ENCODE data around the gene CYP27C1.
"Not testable (repeated sequence)": the region's sequence is repeated elsewhere in the genome, so short reads cannot be mapped to it uniquely, and the experiment has no call there.

Gene CYP27C1, protein sequence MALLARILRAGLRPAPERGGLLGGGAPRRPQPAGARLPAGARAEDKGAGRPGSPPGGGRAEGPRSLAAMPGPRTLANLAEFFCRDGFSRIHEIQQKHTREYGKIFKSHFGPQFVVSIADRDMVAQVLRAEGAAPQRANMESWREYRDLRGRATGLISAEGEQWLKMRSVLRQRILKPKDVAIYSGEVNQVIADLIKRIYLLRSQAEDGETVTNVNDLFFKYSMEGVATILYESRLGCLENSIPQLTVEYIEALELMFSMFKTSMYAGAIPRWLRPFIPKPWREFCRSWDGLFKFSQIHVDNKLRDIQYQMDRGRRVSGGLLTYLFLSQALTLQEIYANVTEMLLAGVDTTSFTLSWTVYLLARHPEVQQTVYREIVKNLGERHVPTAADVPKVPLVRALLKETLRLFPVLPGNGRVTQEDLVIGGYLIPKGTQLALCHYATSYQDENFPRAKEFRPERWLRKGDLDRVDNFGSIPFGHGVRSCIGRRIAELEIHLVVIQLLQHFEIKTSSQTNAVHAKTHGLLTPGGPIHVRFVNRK

DNA sequence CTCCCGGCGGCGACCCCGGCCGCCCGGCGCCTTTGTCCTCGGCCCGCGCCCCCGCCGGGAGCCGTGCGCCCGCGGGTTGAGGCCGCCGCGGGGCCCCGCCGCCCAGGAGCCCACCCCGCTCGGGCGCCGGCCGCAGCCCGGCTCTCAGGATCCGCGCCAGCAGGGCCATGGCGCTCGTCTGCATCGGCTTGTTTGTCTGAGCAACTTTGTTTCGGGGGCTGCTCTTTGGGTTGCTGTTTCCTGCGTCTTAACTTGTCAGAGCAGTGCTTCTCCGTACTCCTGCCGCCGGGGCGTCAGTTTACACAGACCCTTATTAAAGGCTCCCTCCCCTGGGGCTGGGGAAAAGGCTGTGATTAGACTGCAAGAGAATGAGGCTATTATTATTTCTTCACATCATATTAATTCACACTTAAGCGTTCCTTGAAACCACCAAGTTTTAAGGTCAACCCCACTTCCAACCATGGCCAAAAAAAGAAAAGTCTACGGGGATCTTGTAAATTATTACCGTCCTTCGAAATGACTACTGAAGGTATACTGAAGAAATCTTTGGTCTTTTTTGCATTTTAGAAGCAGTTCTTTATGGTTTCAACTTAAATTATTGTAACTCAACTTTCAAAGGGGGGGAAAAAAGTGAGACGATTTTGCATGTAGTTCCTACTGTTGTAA, at the start of gene CYP27C1:
TSS of gene CYP27C1 (minus strand) at position 198 of the 666 bp plus-strand sequence. CDS start at position 169, 29 bp downstream.
- no peak for DNase-seq

DNA sequence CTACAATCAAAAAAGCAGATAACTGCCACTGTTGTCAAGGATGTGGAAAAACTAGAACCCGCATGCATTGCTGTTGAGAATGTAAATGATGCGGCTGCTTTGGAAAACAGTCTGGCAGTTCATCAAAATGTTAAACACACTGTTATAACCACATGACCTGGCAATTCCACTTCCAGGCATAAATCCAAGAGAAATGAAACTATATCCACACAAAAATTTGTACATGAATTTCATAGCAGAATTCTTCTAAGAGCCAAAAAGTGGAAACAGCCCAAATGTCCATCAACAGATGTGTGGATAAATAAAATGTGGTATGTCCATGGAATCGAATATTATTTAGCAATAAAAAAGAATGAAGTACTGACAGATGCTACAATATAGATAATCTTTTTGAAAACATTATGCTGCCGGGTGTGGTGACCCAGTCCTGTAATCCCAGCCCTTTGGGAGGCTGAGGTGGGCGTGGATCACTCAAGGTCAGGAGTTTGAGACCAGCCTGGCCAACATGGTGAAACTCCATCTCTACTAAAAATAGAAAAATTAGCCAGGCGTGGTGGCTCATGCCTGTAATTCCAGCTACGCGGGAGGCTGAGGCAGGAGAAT, 41.8 kb upstream of the CYP27C1 start:
- DNase-seq = no peak

DNA sequence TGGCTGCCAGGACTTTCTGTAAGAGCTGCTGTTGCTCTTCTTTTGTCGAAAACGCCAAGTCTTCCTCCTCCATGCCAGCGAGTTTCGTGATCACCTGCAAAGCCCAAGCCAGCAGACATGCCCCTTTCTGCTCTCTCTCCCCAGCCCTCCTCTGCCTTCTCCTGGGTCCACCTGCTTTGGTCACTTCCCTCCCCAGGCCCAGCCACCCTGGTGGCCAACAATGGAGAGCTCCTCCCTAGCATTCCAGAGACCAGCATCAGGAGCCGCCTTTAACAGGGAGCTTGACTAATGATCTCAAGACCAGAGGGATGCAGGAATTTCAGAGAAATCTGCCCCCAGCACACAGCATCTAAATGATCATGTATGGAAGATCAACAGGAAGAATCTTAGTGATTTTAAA, 39.3 kb upstream of the CYP27C1 start:
- no peak for DNase-seq

DNA sequence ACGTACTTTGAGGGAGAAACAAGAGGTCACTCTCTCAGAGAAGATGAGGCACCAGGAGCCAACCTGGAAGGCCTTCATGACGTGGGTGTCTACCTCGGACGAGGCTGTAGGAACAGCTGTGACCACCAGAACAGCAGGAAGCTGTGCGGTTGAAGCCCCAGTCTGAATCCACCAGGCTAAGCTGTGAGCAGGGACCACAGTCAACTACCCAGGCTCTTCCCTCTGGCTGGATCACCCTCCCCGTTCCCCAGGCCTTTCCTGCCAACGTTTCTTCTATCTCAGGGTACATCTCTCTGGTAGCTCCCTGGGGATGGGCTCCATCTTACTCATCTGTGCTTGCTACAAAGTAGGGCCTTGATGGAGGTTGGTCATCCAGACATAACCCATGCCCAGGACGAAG, 36.8 kb upstream of the CYP27C1 start:
- DNase-seq = no peak

DNA sequence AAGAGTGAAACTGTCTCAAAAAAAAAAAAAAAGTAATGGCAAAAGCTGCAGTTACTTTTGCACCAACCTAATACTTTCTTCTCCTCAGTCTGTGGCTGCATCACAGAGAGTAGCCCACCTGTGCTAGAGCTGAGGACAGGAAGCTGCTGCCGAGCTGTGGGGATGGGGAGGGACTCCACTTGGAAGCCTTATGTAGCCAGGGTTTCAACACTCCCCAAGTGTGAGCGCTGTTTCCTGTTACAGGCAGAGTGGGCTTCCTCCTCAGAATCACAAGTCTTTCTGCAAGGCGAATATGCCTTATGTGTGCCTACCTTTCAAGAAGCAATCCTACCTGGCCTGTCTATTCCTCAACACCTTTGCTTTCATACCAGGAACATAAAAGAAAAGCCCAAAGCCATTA, 36.3 kb upstream of the CYP27C1 start:
- DNase-seq = no peak

DNA sequence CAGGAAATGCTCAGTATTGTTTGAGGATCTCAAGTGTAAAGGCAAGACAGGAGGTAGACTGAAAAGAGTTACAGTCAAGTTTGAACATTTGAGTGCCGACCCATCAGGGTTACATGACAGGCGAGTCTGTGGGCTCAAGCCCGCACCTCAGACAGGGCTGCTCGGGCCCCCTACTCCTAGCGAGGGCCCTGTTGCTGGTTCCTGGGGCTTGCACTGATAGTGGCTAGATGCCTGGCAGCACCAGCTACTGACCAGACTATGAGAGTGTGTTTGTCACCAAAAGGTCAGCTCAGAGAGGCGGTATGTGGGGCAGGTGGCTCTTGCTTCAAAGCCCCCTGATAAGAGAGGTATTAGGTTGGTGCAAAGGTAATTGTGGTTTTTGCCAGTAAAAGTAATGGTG, 35.6 kb upstream of the CYP27C1 start:
- no peak for DNase-seq

DNA sequence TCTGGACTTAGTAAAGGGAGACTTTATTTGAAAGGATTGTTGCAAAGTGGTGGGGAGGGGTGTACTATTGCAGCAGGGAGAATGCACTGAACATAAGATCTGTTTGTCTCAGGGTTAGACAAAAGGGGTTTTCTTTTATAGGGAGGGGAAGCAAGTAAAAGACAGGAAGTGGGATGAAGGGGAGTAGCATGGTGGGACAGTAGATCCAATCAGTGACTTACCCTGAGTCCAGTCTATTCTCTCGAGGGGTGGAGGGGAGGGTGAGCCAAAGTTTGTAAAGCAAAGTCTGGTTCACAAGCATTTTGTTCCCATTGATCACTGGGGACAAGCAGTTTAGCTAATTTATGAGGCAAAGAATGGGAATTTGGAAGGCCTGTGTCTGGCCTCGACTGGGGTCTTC, 35.0 kb upstream of the CYP27C1 start:
- no peak for DNase-seq

DNA sequence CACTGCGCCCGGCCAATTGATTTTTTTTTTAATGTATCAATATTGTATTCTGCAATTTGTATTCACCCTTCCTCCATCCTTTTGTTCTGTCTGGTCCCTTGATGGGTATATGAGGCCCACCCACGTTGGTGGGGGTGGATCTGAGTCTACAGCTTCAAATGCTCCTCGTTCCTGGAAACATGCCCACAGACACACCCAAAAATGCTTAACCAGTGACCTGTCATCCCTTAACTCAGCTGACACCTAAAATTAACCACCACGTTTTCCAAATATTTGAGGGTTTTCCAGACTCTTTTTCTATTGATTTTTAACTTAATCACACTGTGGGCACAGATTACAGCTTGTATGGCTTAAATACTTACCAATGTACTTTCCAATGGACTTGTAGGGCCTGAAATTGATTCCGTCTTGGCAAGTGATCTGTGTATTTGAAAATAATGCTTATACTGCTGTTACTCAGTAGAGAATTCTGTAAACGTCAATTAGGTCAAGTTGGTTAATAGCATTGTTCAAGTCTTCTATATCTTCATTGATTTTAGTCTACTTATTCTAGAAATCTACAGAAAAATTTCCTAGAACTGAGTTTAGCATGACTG, 34.4 kb upstream of the CYP27C1 start:
- no peak for DNase-seq

DNA sequence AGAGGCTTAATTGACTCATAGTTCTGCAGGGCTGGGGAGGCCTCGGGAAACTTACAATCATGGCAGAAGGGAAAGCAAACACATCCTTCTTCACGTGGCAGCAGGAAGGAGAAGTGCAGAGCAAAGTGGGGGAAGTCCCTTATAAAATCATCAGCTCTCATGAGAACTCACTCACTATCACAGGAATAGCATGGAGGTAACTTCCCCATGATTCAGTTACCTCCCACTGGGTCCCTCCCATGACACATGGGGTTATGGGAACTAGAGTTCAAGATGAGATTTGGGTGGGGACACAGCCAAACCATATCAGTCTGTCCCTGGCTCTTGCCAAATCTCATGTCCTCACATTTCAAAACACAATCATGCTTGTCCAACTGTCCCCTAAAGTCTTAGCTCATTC, 21.1 kb upstream of the CYP27C1 start:
- DNase-seq = not testable (repeated sequence)

DNA sequence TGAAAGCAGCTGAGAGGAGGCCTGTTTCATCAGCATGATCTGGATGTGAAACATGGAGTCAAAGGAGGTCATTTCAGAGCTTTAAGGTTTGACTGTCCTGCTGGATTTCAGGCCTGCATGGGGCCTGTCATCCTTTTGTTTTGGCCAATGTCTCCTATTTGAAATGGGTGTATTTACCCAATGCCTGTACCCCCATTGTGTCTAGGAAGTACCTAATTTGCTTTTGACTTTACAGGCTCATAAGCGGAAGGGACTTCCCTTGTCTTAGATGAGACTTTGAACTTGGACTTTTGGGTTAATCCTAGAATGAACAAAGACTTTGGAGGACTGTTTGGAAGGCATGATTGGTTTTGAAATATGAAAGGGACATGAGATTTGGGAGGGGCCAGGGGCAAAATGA, 19.3 kb upstream of the CYP27C1 start:
- no peak for DNase-seq

DNA sequence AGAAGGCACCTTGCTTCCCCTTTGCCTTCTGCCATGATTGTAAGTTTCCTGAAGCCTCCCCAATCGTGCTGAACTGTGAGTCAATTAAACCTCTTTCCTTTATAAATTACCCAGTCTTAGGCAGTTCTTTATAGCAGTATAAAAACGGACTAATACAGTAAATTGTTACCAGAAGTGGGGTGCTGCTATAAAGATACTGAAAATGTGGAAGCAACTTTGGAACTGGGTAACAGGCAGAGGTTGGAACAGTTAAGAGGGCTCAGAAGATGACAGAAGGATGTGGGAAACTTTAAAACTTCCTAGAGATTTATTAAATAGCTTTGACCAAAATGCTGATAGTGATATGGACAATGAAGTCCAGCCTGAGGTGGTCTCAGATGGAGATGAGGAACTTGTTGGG, 17.7 kb upstream of the CYP27C1 start:
- not testable (repeated sequence) for DNase-seq

DNA sequence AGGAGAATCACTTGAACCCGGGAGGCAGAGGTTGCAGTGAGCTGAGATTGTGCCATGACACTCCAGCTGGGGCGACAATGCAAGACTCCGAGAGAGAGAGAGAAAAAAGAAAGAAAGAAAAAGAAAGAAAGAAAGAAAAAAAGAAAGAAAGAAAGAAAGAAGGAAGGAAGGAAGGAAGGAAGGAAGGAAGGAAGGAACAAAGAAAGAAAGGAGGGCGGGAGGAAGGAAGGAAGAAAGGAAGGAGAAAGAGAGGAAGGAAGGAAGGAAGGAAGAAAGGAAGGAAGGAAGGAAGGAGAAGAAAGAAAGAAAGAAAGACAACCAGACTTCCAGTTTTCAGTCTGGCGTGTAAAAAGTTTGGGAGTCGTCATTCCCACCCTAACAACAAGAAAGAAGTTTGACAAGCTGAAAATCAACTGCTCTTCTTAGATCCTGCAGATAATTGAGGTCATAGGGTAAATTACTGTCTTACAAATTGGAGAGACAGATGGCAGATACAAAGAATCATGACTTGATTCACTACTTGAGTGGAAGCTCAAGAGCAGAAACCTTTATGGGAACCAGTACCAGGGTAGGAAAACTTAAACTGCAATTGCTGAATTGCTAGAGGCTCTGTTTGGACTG, 15.1 kb upstream of the CYP27C1 start:
- no peak for DNase-seq

DNA sequence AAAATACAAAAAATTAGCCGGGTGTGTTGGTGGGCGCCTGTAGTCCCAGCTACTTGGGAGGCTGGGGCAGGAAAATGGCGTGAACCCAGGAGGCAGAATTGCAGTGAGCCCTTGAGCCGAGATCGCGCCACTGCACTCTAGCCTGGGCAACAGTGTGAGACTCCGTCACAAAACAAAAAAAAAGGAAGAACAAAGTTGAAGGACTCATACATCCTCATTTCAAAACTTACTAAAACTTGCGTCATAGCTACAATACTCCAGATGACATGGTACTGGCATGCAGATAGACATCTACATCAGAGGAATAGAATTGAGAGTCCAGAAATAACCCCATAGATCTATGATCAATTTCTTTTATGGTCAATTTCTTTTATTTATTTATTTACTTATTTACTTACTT, 13.6 kb upstream of the CYP27C1 start:
- no peak for DNase-seq

DNA sequence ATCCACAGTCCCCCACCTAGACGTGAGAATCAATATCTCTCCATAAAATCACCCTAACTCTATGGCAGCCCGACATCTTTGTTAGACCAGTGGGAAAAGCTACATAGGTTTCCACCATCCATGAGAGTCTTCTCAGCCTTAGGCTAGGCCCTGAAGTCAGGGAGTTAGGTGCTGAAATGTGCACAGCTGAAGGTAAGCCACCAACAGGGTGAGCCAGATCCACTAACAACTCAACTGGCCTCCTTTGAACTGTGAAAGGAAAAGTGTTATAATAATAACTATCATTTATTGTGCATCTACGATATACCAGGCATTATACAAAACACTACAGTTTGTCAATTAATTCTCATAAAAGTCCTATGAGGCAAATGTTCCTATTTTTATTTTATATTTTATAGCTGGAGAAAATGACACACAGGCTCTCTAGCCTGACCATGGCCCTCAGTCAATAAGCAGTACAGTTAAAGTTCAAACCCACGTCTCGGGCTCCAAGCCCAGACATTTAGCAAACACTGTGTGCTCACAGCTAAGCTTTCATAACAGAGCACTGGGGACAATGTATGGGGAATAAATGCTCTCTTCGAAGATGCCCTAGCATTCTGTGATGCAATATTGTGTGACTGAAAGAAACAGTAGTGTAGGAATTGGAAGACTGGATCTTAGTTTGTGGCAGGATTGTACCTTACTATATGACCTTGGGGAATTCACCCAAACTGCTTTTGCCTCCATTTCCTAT, 11.2 kb upstream of the CYP27C1 start:
- no peak for DNase-seq

DNA sequence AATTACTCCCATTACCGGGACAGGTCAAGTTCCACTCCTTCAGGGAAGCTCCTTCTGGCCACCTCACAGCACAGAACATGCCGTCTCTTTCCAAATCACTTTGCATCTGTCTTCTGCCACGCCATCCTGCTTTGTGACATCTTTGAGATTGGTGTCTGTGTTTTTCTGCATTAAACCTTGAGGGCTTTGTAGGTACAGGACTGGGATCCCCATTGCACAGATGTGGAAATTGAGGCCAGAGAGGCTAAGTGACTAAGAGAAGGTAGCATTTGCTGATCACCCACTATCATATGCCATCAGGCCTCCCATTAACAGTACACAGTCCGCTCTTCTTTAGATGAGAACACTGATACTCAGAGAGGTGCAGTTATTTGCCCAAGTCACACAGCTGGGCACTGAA, 9.5 kb upstream of the CYP27C1 start:
- no peak for DNase-seq

DNA sequence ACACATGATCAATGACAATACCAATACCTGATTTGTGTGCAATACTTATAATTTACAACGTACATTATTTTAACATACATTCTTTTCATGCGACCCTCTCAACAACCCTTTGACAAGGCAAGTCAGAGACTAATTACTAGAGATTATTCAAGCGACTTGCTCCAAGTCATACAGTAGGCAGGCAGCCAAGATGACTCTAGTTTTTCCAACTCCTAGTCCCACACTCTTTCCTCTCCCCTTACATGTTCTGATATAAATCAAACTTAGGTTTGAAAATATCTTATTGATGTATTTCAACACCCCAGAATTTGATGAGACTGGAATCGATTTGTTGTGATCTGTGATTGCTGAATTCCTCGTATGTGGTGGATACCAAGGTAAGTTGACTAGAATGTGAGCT, 8.0 kb upstream of the CYP27C1 start:
- no peak for DNase-seq

DNA sequence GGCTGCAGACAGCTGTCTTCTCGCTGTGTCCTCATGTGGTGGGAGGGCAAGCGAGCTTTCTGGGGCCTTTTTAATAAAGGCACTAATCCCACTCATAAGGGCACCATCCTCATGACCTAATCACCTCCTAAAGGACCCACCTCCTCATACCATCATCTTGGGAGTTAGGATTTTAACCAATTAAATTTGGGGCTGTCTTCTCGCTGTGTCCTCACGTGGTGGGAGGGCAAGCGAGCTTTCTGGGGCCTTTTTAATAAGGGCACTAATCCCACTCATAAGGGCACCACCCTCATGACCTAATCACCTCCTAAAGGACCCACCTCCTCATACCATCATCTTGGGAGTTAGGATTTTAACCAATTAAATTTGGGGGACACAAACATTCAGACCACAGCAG, 7.2 kb upstream of the CYP27C1 start:
- not testable (repeated sequence) for DNase-seq

DNA sequence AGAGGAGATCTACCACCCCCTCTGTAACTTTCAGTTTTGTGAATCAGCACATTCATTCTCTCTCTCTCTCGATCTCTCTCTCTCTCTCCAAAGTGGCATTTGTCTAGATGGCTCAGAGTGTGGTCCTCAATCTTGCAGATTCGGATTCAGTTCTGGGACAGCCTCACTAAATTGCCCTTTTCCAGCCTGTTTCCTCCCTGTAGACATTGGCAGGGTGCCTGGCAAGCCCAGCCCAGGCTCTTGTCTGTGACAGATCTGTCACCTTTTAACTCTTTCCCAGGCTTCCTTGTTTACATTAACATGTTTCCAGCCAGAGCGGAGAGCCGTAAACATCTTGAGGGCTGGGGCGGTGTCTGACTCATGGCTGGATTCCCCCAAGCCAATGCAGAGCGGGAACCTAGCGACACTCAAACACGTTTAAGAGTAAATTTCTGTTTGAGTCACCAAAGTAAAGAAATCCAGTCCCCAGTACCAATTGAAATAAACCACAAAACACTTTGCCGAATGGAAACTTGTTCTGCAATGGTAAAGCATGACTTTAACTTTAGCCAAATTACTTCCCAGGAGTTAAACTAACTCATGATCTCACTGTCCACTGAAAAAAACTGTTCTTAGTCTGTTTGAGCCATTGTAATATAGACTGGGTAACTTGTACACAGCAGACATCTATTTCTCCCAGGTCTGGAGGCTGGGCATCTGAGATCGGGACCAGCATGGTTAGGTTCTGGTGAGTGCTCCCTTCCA, 6.6 kb upstream of the CYP27C1 start:
- DNase-seq = no peak

DNA sequence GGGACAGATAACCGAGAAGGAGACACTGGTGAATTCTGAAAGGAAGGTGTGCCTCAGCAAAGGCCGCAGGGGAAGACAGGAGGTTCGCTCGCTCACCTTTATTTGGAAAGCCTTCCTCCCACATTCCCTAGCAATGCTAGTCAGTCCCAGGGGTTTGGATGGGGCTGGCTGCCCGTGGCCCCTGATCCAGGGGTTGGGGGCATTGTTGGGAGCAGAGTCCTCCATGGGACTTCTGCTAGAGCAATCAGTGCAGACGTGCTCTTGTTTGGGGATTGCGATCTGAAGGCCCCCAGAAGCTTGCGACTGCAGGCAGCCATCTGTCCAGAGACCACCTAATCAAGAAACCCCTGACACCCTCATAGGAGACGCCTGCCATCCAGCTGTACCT, 6.0 kb upstream of the CYP27C1 start:
- DNase-seq = no peak

DNA sequence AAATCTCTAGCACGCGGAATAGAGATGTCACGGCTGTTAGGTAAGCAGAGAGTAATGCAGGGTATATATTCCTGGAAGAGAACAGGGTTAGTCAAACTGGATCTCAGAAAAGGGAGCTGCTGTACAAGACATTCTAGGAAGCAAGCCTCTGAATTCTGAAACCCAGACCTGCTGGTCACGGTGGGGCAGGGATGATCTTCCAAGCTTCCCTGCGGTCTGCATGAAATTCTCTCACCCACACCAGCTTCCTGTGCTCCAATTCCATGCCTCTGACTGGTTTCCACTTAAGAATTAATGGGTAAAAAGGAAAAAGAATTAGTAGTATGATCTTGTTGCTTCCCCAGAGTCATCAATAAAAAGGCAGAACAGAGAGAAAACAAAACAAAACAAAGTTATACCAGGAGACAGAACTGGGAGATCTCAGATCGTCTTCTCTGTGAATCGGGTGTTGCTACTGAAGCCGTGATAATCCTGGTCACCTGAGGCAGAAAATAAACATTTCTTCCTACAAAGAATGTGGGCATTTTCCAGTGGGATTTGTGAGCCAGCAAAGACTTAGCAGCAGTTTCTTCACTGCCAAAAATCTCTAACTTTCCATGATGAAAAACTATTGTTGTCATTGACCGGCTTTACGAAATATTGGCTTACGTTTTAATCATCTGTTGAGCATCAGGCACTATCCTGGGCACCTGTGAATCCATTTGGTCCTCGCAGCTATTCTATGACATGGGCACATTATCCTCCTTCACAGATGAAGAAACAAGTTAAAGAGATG, 5.3 kb upstream of the CYP27C1 start:
- DNase-seq = no peak

DNA sequence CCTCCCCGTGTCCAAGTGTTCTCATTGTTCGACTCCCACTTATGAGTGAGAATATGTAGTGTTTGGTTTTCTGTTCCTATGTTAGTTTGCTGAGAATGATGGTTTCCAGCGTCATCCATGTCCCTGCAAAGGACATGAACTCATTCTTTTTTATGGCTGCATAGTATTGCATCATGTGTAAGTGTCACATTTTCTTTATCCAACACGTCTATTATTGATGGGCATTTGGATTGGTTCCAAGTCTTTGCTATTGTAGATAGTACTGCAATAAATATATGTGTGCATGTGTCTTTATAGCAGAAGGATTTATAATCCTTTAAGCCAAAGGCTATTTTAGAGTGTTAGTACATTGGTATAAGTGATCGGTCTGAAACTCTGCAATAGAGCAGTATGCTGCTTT, 4.0 kb upstream of the CYP27C1 start:
- not testable (repeated sequence) for DNase-seq

Measured in midbrain (tissue), 1 donor.